ENCODE measurements around the gene SLX4IP. TPM values are rescaled to one million over a fixed set of nuclear protein-coding genes. Genes with fewer than 3 reads are reported as not detected.
A peak's percentile ranks its signal among the peaks of the same experiment; 100 is the strongest.
"Not testable (repeated sequence)": the region's sequence is repeated elsewhere in the genome, so short reads cannot be mapped to it uniquely, and the experiment has no call there.

Gene SLX4IP
- total RNA-seq, 1 donor from 2014 or later = 6.8 TPM

GRCh38 chr20:10616212-10616611 is 181.1 kb downstream of the SLX4IP start:
- DNase-seq (ENCODE audit: low spot score) = no peak
- no peak for TF ChIP-seq CTCF (IDR thresholded peaks at IDR 0.05; ENCODE audit: unreplicated experiment)
- Mint-ChIP-seq H3K4me1 (ENCODE audit: unreplicated experiment) (peaks cover 21% of the 10 kb centered on the region), H3K27ac (ENCODE audit: unreplicated experiment) (no peak overlapping the region), H3K27me3 (ENCODE audit: unreplicated experiment) (no peaks in the 10 kb centered on the region), H3K36me3 (ENCODE audit: low read depth, unreplicated experiment) (no peaks in the 10 kb centered on the region), H3K9me3 (ENCODE audit: unreplicated experiment) (no peaks in the 10 kb centered on the region), H3K4me3 (ENCODE audit: unreplicated experiment) (peak overlapping the region; percentile 8)

GRCh38 chr20:10617549-10618133 is 182.5 kb downstream of the SLX4IP start:
- H3K27me3 Mint-ChIP-seq (ENCODE audit: unreplicated experiment); H3K36me3 Mint-ChIP-seq (ENCODE audit: low read depth, unreplicated experiment); H3K27ac Mint-ChIP-seq (ENCODE audit: unreplicated experiment); H3K9me3 Mint-ChIP-seq (ENCODE audit: unreplicated experiment); DNase-seq (ENCODE audit: low spot score); H3K4me3 Mint-ChIP-seq (ENCODE audit: unreplicated experiment): not testable (repeated sequence)
- H3K4me1 Mint-ChIP-seq (ENCODE audit: unreplicated experiment) = peaks cover 27% of the 10 kb centered on the region

- peaks cover 27% of the 10 kb centered on the region for H3K4me1 Mint-ChIP-seq (ENCODE audit: unreplicated experiment)
- no peaks in the 10 kb centered on the region for H3K27me3 Mint-ChIP-seq (ENCODE audit: unreplicated experiment)
- no peak overlapping the region for H3K4me3 Mint-ChIP-seq (ENCODE audit: unreplicated experiment)
- no peak for DNase-seq (ENCODE audit: low spot score)
- H3K9me3 Mint-ChIP-seq (ENCODE audit: unreplicated experiment) = no peaks in the 10 kb centered on the region
- no peak overlapping the region for H3K27ac Mint-ChIP-seq (ENCODE audit: unreplicated experiment)
- H3K36me3 Mint-ChIP-seq (ENCODE audit: low read depth, unreplicated experiment) = peaks cover 3% of the 10 kb centered on the region
- no peak for TF ChIP-seq CTCF (IDR thresholded peaks at IDR 0.05; ENCODE audit: unreplicated experiment)
Observed at GRCh38 chr20:10618611-10619245, 183.6 kb downstream of the SLX4IP start.

- no peak for DNase-seq (ENCODE audit: low spot score)
- H3K27ac Mint-ChIP-seq (ENCODE audit: unreplicated experiment) = no peak overlapping the region
- H3K4me1 Mint-ChIP-seq (ENCODE audit: unreplicated experiment) = peaks cover 27% of the 10 kb centered on the region
- H3K27me3 Mint-ChIP-seq (ENCODE audit: unreplicated experiment) = no peaks in the 10 kb centered on the region
- H3K9me3 Mint-ChIP-seq (ENCODE audit: unreplicated experiment) = no peaks in the 10 kb centered on the region
- no peak overlapping the region for H3K4me3 Mint-ChIP-seq (ENCODE audit: unreplicated experiment)
- peaks cover 7% of the 10 kb centered on the region for H3K36me3 Mint-ChIP-seq (ENCODE audit: low read depth, unreplicated experiment)
- TF ChIP-seq CTCF (IDR thresholded peaks at IDR 0.05; ENCODE audit: unreplicated experiment) = no peak
Observed at GRCh38 chr20:10619427-10619826, 184.3 kb downstream of the SLX4IP start.

GRCh38 chr20:10621149-10621548 is 186.0 kb downstream of the SLX4IP start:
- Mint-ChIP-seq H3K4me1 (ENCODE audit: unreplicated experiment) (peaks cover 35% of the 10 kb centered on the region), H3K27ac (ENCODE audit: unreplicated experiment) (no peak overlapping the region), H3K4me3 (ENCODE audit: unreplicated experiment) (no peak overlapping the region), H3K27me3 (ENCODE audit: unreplicated experiment) (no peaks in the 10 kb centered on the region), H3K9me3 (ENCODE audit: unreplicated experiment) (no peaks in the 10 kb centered on the region), H3K36me3 (ENCODE audit: low read depth, unreplicated experiment) (peaks cover 7% of the 10 kb centered on the region)
- no peak for TF ChIP-seq CTCF (IDR thresholded peaks at IDR 0.05; ENCODE audit: unreplicated experiment)
- DNase-seq (ENCODE audit: low spot score) = no peak

Data from endothelial cell (in vitro differentiated cells).